ENCODE data around the gene SH3RF3.
A peak's percentile ranks its signal among the peaks of the same experiment; 100 is the strongest.

The SH3RF3 gene

DNA sequence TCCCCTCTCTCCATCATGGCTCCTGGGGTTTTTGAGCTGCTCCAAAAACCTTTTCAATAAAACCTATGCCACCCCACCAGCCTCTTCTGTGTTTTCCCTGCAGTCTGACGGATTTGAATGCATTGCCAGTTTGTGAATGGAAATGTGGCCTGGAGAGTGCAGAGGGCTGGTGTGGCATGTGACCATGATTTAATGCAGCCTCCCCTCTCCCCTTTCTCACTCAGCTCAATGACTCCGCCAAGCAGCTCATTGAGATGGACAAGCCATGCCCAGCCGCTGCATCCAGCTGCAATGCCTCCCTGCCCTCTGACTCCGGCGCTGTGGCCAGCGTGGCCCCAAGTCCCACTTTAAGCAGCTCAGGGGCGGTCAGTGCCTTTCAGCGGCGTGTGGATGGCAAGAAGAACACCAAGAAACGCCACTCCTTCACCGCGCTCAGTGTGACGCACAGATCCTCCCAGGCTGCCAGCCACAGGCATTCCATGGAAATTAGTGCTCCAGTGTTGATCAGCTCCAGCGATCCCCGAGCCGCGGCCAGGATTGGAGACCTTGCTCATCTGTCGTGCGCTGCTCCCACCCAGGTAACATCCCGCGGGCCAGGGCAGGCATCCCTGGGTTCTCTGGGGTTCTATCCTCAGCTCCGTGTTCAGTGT is 269.5 kb downstream of the SH3RF3 start:
- DNase-seq: peak; percentile 57

DNA sequence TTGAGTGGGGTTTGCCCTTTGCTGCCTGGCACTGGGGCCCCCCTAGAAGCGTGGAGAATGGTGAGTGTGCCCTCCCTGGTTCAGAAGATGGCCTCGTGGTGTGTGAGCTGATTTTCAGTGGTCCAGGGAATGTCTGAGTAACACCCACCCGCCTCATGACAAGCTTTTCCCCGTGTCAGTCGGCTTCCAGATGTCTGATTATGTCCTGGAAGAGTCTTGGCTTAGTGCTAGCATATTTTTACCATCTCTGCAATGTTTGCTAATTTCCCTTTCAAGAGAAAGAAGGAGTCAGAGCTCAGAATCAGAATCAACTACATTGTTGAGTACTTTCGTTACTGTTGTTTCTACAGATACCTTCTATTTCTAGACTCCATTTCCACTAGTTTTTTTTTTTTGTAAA is 270.1 kb downstream of the SH3RF3 start:
- DNase-seq: peak; percentile 40

DNA sequence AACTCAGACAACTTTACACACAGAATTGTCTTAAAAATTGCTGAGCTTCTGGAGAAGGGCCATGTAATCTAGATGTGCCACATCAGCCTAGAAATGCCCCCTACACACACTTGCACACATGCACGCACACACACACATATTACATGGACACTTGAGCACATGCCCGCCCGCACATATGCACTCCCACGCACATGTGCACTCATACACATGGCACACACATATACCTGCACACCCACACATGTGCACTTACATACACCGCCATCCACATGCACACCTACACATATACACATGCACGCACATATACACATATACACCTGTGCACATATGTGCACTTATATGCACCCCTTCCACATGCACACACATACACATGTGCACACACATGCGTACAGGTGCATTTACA is 271.1 kb downstream of the SH3RF3 start:
- DNase-seq: no peak

DNA sequence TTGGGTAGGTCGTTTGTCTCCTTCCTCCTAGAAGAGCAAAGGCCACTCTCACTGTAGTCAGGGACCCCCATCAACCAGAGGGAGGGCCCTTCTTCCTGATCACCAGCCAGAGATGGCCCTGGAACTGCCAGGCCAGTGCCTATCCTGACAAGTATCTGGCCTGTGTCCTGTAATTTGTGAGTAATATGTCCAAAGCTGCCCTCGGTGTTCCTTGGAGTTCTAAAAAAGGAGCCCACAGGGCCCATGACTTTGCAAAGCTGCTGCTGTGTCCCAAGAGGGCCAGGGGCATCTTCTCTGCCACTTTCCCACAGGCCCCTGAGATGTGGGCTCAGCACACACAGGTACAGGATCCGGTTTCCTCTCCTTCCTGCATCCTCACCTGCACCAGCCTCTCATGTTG is 272.4 kb downstream of the SH3RF3 start:
- no peak for DNase-seq

DNA sequence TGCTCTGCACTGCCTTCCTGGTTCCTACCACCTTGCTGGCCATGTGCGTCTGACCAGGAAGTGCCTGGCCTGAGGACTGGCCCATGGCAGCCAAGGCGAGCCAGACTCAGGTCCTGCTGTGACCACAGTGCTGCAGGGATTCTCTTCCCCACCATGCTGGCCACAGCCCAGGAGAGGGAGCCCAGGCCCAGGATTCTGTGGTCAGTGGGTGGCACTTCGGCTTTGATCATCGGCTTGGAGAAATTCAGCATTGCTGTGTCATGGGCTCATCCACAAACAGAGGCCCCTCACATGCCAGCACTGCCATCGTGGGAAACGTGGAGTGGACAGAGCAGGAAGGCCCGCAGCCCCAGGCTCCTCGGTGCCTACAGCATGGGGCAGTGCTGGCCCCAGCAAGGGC is 273.2 kb downstream of the SH3RF3 start:
- DNase-seq: peak; percentile 24

DNA sequence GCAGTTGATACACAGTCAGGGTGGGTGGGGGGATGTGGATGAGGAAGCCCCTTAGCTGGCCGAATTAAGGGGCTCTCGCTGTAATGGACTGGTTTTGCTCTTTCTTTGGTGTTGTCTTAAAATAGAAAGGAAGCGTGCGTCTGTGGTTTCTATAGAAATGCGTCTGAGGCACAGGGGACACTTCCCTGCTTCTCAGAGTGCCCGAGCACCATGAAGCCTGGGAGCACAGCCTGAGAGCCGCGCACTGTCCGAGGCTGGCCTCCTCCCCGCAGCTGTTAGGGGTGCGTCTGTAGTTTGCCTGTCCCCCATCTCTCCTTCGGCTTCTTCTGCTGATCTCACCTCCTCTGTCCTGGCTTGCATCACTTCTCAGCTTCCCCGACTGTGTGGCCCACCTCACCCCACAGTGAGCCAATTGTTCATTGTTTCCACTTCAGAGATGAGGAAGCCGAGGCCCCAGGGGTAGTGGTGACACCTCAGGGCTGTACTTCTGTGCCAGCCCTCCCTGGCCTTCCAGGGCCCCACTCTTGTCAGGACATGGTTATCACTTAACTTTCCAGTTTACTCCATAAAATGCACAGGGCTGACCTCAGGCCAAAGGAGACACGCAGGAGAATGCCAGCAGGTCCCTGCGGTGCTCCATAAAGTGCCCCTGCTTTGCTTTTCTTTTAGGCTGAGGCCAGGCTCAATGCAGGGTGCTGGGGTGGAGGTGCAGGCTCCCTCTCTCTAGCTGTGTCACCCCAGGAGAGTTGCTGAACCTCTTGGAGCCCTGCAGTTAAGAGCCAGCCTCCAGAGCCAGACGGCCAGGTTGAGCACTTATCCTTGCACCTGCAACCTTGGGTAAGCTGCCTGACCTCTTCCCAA is 274.2 kb downstream of the SH3RF3 start:
- no peak for DNase-seq

DNA sequence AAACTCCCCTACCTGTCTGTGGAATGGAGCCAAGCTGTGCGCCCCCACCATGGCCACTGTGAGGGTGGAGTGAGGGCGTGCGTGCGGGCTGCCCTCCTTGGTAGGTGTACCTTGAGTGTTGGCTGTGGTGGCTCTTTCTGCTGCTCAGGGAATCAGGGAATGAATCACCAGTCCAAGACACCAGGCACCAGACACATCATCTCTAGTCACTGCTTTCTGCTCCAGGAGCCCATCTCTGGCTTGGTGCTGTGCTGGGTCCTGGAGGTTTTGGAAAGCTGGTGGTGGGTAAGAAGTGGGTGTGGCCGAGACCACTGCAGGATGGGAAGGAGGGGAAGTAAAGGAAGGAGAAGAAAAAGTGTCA is 274.8 kb downstream of the SH3RF3 start:
- no peak for DNase-seq

DNA sequence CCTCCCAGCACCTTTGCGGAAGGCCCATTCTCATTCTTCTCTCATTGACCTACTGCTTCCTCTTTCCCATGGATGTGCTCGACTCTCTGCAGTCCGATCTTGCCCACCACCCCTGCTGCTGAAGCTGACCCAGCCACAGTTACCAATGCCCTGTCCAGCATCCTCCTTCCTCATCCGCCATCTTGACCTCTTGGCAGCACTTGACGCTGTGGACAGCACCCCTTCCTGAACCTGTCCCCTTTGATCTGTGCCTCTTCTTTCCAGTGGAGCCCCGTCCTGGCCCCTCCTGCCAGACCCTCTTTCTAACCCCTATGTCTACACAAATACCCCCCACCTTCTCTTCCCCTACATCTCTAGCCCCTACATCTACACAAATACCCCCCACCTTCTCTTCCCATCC is 275.7 kb downstream of the SH3RF3 start:
- no peak for DNase-seq

DNA sequence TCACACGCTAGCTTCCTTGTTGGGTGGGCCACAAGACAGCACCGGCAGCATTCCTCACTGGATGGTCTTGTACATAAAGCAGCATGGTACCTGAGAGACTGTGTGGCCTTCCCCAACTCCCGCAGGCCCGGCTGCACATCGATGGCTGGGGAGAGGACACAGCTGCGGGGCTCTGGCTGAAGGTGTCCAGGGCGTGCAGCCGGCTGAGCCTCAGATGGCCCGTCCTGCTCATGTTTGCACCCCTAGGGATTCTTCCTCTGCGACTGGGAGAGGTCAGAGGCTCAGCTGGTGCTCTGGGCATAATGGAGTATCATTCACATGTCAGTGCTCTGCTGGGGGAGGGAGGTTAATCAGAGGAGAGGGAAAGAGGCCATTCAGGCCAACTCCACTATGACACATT is 276.9 kb downstream of the SH3RF3 start:
- no peak for DNase-seq

DNA sequence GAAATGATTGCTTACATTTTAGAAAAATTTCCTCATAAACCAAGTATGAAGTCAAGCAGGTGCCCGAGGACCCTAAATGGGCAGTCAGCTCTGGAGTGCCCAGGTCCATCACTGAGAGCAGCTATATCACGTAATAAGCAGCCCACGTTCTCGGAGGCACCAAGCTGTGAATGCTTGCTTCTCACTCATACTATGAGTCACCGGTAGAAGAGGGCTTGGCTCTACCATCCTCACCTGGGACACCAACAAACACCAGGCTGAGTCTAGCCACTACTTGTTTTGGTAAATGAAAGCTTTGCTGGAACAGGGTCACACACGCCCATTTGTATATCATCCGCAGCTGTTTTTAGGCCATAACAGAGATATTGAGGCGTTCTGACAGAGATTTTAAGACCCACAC is 277.3 kb downstream of the SH3RF3 start:
- no peak for DNase-seq

DNA sequence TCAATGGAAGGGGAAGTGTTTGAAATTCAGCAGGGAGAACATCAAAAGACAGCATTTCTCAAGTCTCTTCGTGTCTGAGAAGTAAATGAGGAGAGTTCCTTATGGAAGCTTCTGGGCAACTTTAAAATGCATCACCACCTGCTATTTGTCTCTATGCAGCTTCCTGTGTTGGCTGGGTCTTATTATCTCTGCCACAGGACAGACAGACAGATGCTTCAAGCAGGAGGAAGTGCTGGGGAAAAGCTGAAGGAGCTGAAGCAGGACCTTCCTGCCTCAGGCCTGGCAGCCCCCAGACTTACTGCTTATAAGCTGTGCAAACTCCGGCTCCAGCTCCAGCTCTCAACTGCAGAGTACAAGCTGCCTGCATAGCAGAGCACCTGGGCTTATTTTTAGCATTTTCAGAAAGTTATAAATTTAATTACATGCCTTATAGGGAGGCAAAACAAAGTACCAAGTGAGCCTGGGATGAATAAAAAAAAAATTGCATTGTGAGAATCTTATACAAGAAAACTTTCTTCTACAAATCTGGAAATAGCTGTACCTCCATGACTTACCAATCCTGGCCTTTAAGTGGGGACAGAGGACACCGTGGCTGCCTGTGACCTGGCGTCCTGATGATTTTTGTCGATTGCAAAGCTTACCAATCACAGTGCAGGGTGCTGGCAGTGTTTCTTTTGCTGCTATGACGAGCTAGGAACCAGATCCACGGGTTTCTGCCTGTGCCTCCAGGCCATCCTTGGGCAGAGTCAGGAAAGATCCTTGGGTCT is 278.5 kb downstream of the SH3RF3 start:
- DNase-seq: no peak

DNA sequence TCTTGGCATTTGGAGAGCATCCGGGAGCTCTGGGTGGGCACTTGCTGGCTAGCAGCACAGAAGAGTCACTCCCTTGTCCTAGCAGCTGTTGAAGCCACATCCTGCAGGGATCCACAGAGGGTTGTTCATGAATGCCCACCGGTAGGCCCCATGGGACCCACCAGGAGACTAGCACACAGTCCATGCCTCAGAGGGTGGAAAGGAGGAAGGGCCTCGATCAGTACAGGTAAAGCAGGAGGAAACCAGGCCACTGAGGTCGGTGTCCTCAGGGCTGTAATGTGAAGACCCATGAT is 279.0 kb downstream of the SH3RF3 start:
- no peak for DNase-seq

DNA sequence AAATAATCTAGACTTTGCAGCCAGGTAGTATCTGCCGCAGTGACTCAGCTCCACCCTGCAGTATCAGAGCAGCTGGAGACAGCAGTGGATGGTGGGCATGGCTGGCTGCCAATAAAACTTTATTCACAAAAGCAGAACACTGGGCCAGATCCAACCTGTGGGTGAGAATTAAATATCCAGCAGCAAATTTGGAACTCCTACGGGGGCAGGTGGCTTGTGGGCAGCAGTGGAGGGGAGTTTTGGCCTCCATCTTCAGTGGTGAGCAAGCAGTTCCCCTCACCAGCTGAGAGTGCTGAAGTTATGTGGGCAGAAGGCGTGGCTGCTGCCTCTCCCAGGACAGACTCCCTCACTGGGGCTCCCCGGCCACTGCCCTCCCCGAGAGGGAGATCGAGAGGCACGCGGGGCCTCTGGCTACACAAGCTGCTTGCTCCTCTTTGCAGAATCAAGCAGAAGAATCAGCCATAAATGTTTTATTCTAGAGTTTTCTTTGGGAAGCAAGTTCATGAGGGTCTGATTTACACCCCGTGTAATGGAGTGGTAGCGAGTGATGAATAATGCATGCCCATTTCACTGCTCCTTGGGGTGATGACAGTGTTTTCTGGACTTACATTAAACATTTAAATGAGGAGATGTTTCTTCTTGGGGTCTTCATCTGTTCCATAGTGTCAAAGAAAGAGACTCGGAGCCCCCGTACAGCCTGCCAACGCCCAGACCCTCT is 280.5 kb downstream of the SH3RF3 start:
- no peak for DNase-seq

DNA sequence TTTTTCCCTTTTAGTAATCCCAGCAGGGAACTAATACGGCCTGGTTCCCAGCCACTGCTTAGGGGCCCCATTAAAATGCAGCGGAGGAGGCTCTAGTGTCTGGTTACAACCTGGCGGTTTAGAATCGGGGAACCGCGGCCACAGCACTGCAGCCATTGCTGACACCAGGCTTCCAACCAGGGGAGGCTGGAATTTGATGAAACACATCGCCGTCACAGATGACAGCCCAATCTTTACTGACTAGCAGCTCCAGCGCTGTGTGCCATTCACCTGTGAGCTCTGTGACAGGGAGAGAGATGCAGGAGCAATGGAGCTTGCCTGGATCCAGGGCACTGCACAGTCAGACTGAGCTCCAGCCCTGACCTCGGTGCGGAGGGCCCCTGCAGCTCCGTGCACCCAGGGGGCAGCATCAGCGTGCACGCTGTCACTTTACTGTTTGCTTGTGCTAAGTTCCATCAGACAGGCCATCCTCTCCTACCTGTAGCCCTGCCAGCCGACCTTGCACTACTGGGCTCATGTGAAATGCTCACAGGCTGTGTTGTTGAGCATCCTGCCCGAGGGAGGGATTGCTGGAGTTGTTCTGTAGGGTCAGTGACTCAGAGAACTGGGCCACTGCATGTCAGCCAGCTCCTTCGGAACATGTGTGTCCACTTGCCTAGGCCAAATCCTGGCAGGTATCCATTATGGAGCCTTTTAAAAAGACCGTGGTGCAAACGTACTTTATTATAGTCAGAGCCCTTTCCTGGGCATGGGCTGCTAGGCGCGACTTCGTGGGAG is 281.2 kb downstream of the SH3RF3 start:
- DNase-seq: no peak

DNA sequence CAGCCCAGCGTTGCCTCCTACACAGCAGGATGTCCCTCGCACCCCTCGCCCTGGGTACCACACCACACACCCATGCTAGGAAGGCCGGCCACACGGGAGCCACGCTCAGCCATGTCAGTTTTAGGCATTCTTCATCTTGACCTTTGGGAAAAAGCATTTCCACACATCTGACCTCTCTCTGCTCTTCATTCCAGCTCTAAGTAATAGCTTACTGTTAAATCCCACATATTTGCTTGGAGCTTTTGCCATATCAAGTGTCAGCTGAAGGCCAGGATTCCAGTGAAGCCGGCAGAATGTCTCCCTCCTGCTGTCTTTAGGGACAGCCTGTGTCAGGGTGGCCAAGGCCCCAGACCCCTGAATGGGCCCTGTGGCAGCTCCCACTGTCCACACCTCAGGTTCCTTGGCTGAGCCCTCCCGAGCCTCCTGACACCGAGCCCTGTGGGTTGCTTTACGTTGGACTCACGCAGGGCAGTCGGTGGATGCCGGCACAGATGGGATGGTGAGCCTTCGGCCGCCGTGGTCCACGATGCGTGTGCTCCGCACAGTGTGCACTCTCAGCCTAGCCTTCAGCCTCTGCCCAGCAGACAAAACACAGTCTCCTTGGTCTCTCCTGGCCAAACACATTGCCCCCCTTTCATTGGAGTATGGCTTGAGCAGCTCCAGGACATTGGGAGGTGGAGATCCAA is 282.8 kb downstream of the SH3RF3 start:
- DNase-seq: no peak

DNA sequence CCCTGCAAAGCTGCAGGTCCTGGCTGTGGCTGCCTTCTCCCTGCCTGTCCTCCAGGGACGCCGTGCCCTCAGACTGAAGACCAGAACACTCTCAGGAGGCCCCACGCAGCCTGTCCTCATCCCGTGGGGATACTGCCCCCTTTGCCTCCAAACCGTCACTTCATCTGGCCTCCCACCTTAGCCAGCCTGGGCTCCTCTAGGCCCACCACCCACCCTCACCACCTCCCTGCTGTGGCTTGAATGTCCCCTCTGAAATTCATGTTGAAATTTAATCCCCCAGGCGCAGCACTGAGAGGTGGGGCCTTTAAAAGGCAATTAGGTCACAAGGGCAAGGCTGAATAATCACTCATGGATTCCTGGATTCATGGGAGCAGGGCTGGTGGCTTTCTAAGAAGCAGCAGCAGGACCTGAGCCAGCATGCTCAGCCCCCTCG is 286.6 kb downstream of the SH3RF3 start:
- DNase-seq: no peak

DNA sequence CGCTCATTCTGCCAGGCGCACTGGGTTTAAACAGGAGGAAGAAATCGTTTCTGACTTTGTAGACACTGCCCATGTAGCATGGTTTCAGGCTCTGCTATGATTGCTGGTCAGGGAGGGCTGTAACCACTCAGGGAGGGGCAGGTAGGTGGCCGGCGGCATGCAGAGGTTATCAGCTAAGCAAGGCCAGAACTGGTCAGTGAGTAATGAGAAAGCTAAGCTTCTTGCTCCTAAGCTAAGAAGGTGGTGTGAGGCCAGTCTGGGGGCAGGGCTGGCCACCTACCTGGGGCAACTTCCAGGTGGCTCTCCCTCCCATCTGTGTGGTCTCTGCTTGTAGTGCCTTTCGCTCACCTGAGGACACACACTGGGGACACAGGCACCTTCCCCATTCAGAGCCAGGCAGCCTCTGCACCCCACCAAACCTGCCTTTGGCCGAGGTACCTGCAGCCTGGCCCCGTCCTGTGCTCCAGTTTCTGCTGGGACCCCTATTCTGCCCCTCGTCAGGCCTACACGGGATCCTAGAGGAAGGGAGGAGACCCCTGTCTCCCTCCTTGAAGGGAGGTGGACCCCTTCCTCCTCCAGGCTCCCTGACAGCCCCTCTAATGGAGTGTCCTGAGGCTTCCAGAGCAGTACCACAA is 288.8 kb downstream of the SH3RF3 start:
- no peak for DNase-seq

DNA sequence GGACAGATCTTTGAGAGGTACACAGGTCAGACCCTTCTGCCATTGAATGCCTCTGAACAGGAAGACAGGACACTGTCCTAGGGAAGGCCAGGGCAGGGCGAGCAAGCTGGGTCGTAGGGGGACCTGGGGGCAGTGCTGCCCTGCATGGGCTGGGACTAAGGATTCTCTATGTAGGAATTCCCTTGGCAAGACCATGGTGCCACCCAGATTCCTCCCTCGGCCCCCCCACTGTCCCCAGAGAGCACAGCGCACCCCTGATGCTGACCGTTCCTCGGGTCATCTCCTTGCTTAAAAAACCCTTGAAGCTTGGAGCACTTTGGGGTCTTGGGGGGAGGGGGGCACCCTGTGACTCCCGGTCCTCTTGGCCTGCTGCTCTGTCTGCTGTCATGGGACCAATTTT is 289.7 kb downstream of the SH3RF3 start:
- DNase-seq: no peak

DNA sequence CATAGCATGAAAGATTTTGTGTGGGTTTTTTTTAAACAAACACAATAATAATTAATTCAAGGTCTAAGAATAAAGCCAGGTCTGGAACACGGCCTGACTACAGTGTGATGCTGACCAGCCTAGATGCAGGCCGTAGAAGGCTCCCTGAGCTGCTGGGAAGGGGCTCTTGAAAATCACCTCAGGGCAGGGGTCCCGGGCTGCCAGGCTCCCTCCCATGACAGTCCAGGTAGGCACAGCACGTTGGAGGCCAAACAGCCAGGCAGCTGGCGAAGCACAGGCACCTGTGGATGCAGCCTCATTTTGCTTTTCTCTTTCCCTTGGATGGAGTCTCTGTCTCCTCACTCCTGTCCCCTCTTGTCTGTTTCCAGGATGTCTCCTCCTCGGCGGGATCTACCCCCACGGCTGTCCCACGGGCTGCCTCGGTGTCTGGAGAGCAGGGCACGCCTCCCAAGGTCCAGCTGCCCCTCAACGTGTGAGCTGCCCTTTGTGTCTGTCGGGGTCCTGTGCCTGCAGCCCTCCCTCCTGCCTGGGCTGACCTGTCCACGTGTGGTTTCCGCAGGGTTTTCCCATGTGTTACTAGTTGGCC is 290.3 kb downstream of the SH3RF3 start:
- no peak for DNase-seq

DNA sequence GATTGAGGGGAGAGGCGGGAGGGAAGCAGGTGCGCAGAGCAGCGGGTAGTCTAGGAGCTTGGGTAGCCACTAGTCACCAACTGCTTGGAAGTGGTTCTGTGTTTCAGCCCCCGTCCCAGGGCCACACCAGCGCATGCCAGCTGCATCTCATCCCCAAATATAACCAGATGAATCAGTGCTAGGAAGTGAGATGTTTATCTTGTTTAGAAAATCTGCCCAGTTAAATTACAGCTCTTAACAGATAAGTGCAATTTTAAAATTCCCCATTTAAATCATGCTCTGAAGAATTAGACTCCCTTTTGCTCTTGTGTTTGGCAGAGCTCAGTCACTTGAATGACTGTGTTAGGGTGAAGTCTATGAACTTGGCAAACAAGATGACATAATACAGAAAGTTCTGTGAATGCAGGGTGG is 291.0 kb downstream of the SH3RF3 start:
- DNase-seq: no peak

DNA sequence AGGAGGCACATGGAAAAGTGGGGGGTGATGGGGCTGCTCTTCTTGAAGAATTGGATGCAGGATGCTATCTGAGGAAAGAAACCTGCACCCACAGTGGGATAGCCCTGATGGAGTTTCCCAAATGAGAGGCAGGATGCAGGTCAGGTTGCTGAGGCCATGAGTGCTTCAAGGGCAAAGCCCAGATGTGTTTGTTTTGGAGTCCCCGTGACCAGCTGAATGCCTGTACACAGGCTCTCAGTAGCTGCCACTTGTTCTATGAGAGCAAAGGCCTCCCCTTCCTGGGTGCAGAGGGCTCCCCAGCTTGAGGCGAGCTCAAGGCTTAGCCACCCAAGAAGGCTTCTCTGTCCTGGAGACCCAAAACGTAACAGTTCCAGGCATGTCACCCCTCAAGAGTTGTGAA is 292.1 kb downstream of the SH3RF3 start:
- no peak for DNase-seq

Measured in fibroblast of skin of scalp (primary cell).